Testis (tissue), 5 donors: Measurements from ENCODE around the gene RNF223. TPM values are rescaled to one million over a fixed set of nuclear protein-coding genes. Genes with fewer than 3 reads are reported as not detected.

Experiments used
- DNase-seq: peaks from one replicate; pipeline ENCODE4 v3.0.0-alpha.2; 2019
- H3K27ac ChIP-seq, 2 donors: fragments of 200-600 bp; sonication (generic); one replicate each; pipeline ENCODE4 v1.5.1; 2019
- H3K27me3 ChIP-seq: fragments of 200-600 bp; sonication (generic); one replicate; pipeline ENCODE4 v1.5.1; 2019
- H3K36me3 ChIP-seq: fragments of 200-600 bp; sonication (generic); one replicate; pipeline ENCODE4 v1.5.1; 2017; ENCODE audit warnings: low read depth; ENCODE audit errors: missing control alignments
- H3K4me1 ChIP-seq: fragments of 200-600 bp; sonication (generic); one replicate; pipeline ENCODE4 v1.5.1; 2019
- H3K4me3 ChIP-seq, 2 donors: fragments of 200-600 bp; sonication (generic); one replicate each; pipeline ENCODE4 v1.5.1; 2017 to 2019
- H3K9me3 ChIP-seq: fragments of 200-600 bp; sonication (generic); one replicate; pipeline ENCODE4 v1.5.1; 2017
- CTCF ChIP-seq, 3 experiments: fragments of 450-650 bp in 2 of 3; fragments of 200-600 bp in 1 of 3; sonication (generic) in 1 of 3; IDR thresholded peaks; one replicate each; pipeline ENCODE4 v1.5.1; 2016 to 2019; ENCODE audit warnings: antibody characterized with exemption in 3 of 3, mild to moderate bottlenecking in 2 of 3, moderate library complexity in 1 of 3
- POLR2A ChIP-seq: fragments of 450-650 bp; IDR thresholded peaks from one replicate; pipeline ENCODE4 v1.6.1; 2017; ENCODE audit warnings: antibody characterized with exemption, mild to moderate bottlenecking, moderate library complexity
- WGBS, 2 donors: methylation state at CpG; one replicate each; pipeline ENCODE4 v1.1.5; 2018; 5-methylcytosine and 5-hydroxymethylcytosine counted together
- intact Hi-C: fragments of 100-400 bp; cut with DNase I; formaldehyde crosslinking; loops from one replicate; pipeline ENCODE4 v1.15.1; 2023; ENCODE audit warnings: low total_unique reads
- long read RNA-seq, 2 donors: transcript quantifications; one replicate each; lab custom pipeline, GENCODE V29; 2026
- polyA plus RNA-seq: library from polyadenylated mRNA; stranded (reverse); fragments of 350-450 nt; fragmentation: Illumina TruSeq; extraction: RNeasy Lipid Tissue Mini Kit (QIAGEN cat#74804); gene quantifications from one replicate; pipeline ENCODE4 v1.2.3, GENCODE V29; 2014; ENCODE audit warnings: low read depth, low replicate concordance; ENCODE audit not compliant: insufficient read depth
- total RNA-seq, 2 donors: library from RNA; depleted of rRNA; stranded (reverse); fragments of >200 nt; gene quantifications; one replicate each; pipeline ENCODE4 v1.2.3, GENCODE V29; 2016

The RNF223 gene
- total RNA-seq: under 1 TPM; 0.19 to 0.31 TPM
- polyA plus RNA-seq: not detected
- long read RNA-seq, donor 1: 0 reads
- long read RNA-seq, donor 2: 0 reads

- no peaks in the 10 kb centered on the region for H3K27me3 ChIP-seq
- TF ChIP-seq CTCF (IDR thresholded peaks at IDR 0.05) (no peak), POLR2A (no peak)
- no peaks in the 10 kb centered on the region for H3K36me3 ChIP-seq
- WGBS, 2 donors: 81 to 86% methylated on average over 8 to 34 of the region's 35 CpGs
- no peak for DNase-seq
- intact Hi-C loops: no loop called here
- no peak within 1 kb of the TSS for H3K4me3 ChIP-seq
- no peak within 1 kb of the TSS for H3K27ac ChIP-seq
- H3K9me3 ChIP-seq: no peaks in the 10 kb centered on the region
- peaks cover 6% of the 10 kb centered on the region for H3K4me1 ChIP-seq
Observed at GRCh38 chr1:1073743-1074587, at the start of gene RNF223. TSS of gene RNF223 (minus strand) at chr1:1074306. CDS start at chr1:1072566, 1,740 bp downstream.

DNA sequence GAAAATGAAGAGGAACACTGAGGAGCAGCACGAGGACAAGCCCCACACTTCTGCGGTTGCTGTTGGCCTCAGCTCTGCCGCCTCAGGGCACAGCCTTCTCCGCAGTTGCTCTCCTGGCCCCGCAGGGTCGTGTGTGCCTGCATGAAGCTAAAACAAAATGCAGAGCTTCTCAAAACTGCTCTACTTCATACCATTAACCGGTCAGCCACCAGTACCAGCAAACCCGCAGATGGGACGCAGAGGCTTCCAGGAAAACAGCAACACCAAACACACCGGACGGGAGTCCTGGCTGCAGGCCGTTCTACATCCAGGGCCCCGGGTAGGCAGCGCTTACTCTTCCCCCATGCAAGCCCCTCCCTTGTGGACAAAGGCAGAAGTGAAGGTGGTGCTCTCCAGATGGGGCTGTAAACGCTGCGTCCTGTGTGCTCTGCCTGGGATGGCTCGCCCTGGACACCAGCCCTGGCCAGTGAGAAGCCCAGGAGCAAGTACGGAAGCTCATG lies 48.9 kb upstream of the RNF223 start:
- H3K4me3 ChIP-seq: no peak overlapping the region
- DNase-seq: no peak
- no peaks in the 10 kb centered on the region for H3K27me3 ChIP-seq
- H3K4me1 ChIP-seq: peaks cover 1% of the 10 kb centered on the region
- H3K36me3 ChIP-seq: no peaks in the 10 kb centered on the region
- intact Hi-C loops: loop anchor here (10.0 kb wide), 1 partner anchor 122 kb away; the partner anchor contains the start of gene C1QTNF12
- no peak overlapping the region for H3K27ac ChIP-seq
- WGBS, 2 donors: 50 to 55% methylated on average over 14 to 18 of the region's 18 CpGs
- H3K9me3 ChIP-seq: no peaks in the 10 kb centered on the region
- TF ChIP-seq CTCF (IDR thresholded peaks at IDR 0.05) (no peak), POLR2A (no peak)

GRCh38 chr1:1122078-1122811 lies 48.1 kb upstream of the RNF223 start:
- H3K9me3 ChIP-seq: no peaks in the 10 kb centered on the region
- DNase-seq: peak; percentile 78
- no peaks in the 10 kb centered on the region for H3K27me3 ChIP-seq
- intact Hi-C loops: loop anchor here (10.0 kb wide), 1 partner anchor 123 kb away; the partner anchor contains the start of gene C1QTNF12
- no peak overlapping the region for H3K27ac ChIP-seq
- no peaks in the 10 kb centered on the region for H3K36me3 ChIP-seq
- no peak overlapping the region for H3K4me3 ChIP-seq
- 25 to 82% methylated on average over 3 to 38 of the region's 39 CpGs for WGBS, 2 donors
- no peak for TF ChIP-seq POLR2A
- peak; percentile 74 to 80 (median 80) for TF ChIP-seq CTCF (IDR thresholded peaks at IDR 0.05)
- no peaks in the 10 kb centered on the region for H3K4me1 ChIP-seq

GRCh38 chr1:1121611-1122077 lies 47.5 kb upstream of the RNF223 start:
- no peak for DNase-seq
- Histone ChIP-seq H3K36me3 (no peaks in the 10 kb centered on the region), H3K27ac (no peak overlapping the region), H3K4me1 (no peaks in the 10 kb centered on the region), H3K27me3 (no peaks in the 10 kb centered on the region), H3K4me3 (no peak overlapping the region), H3K9me3 (no peaks in the 10 kb centered on the region)
- intact Hi-C loops: loop anchor here (10.0 kb wide), 1 partner anchor 123 kb away; the partner anchor contains the start of gene C1QTNF12
- 36% methylated on average over 13 of the region's 15 CpGs; no CpG with 5 or more reads in 1 of the 2 donors for WGBS, 2 donors
- TF ChIP-seq CTCF (IDR thresholded peaks at IDR 0.05) (no peak), POLR2A (no peak)
